LNCAP (cell line): ENCODE measurements around the gene GUCA1C.

Experiments used
- TF ChIP-seq, protein P1 (sequence below): fragments of 450-650 bp; IDR thresholded peaks from 2 replicates; pipeline ENCODE4 v1.5.1; 2017; ENCODE audit warnings: mild to moderate bottlenecking

GUCA1C gene

DNA sequence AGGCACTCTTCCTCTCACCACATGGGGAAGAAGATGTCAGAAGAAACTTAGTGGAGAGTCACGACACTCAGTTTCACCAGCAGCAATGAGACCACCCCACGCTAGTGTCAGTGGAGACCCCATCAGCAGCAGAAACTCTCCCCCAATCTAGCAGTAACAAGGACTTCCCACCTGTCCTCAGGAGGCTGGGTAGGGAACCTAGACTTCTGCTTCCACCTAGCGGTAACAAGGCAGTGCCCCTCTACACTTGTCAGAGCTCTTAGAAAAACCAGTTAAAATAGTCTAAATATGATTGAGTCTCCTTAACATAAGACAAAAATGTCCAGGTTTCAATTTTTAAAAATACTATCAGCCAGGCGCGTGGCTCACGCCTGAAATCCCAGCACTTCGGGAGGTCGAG, 73.8 kb downstream of the GUCA1C start:
- TF ChIP-seq, protein P1, sequence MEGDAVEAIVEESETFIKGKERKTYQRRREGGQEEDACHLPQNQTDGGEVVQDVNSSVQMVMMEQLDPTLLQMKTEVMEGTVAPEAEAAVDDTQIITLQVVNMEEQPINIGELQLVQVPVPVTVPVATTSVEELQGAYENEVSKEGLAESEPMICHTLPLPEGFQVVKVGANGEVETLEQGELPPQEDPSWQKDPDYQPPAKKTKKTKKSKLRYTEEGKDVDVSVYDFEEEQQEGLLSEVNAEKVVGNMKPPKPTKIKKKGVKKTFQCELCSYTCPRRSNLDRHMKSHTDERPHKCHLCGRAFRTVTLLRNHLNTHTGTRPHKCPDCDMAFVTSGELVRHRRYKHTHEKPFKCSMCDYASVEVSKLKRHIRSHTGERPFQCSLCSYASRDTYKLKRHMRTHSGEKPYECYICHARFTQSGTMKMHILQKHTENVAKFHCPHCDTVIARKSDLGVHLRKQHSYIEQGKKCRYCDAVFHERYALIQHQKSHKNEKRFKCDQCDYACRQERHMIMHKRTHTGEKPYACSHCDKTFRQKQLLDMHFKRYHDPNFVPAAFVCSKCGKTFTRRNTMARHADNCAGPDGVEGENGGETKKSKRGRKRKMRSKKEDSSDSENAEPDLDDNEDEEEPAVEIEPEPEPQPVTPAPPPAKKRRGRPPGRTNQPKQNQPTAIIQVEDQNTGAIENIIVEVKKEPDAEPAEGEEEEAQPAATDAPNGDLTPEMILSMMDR, result peak; percentile 25; the same call in 1 of the 2 replicates

DNA sequence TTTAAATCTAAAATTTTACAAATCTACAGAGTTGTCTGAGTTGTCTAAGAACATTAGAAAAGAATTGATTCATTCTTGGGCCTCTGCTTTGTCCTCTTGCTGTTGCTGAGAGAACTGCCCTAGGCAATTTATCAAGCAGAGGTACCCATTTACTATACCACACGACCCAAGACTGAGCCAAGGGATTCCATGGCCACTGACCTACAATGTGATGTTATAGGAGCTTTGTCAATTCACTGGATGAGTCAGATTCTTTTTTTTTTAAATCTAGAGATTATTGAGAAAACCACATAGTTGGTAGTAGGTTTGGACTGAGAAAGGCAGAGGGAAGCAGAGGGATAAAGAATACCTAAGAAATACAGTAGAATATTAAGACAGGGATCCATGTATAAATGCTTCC, 75.8 kb downstream of the GUCA1C start:
- TF ChIP-seq, protein P1, result no peak

DNA sequence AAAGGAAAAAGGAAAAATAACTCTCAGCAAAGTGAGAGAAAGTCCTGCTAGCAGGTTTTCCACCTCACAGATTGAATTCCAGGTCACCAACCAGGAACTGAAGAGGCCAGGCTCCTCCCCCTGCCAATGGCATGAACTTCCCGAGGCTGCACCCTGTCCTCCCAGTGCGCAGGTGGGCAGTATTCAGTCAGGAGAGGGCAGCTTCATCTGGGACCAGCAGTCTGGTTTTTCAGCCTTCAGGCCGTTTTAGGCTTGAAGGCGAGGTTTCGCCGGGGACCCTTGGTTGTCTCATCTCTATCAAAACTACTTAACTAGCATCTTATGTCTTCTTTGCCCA, 89.9 kb downstream of the GUCA1C start:
- TF ChIP-seq, protein P1, result no peak

DNA sequence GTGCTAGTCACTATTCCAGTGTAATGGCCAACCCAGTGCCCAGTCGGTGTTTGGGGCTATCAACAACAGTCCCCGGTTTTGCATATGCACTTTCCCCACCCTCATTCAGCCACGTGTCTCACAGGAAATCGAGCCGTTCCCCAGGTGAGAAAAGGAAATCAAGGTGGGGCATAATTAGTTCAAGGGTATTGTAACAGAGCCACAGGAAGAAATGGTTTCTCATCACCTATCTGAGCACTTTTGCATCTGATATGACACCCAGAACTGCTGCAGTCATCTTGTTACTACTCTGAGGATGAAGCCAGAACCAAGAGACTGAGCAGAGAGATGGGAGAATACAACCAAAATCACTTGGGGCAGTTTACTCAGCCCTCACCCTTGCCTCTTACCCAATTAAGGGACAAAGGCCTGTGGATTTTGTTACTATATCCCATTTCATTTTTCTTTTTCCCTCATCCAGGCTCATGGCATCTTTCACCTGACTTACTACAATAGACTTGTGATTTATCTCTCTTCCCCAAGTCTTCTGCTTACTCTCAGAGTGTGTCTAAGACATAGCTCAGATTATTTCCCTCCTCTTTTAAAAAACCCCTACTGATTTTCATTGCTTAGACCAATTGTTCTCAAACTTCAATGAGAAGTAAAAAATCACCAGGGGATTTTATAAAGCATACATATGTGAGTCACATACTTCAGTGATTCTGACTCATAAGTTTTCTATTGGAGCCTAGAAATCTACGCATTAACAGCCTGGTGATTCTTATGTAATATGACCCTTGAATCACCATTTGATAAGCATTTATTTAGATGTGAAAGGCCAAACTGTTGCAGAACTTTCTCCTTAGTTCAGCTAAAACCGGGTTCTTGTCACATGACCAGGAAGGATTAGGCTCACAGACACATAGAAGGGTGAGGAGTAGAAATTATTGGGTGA, 90.5 kb downstream of the GUCA1C start:
- TF ChIP-seq, protein P1, result no peak

DNA sequence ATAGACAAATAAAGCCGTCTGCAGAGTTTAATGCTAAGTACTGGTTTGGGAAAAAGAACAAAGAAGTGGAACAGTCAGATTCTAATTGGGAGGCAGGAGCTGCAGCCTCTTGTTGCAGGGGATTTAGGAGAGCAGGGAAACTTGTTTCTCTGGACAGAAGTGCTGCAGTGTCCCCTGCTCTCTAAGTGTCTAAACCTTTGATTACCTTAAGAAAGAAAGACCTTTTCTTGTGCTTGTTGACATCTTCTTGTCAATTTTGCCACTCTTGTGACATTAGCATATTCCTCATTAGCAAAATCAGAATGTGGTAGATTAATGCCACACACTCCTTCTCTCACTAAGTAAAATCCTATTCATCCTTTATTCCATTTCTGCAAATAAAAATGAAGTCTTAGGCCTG, 92.3 kb downstream of the GUCA1C start:
- TF ChIP-seq, protein P1, result no peak
